Activated CD8-positive, alpha-beta T cell treated with anti-CD3 and anti-CD28 coated beads for 36 hours (primary cell): Measurements from ENCODE around the gene OR5H14. TPM values are rescaled to one million over a fixed set of nuclear protein-coding genes. Genes with fewer than 3 reads are reported as not detected.
"Not testable (repeated sequence)": the region's sequence is repeated elsewhere in the genome, so short reads cannot be mapped to it uniquely, and the experiment has no call there.

Experiments
- ATAC-seq: fragments of 200-7000 bp; cut with Tn5 transposase; one replicate; pipeline ENCODE4 v1.10.0; 2021; ENCODE audit warnings: mild to moderate bottlenecking, moderate library complexity
- CTCF ChIA-PET: fragments of 350-600 bp; sonication (Branson Sonifier 250); formaldehyde crosslinking; loops from one replicate; lab custom pipeline; 2021; ENCODE audit warnings: antibody characterized with exemption; lab: Charles Lee
- POLR2A ChIA-PET: fragments of 350-600 bp; sonication (Branson Sonifier 250); formaldehyde crosslinking; loops from one replicate; lab custom pipeline; 2021; ENCODE audit warnings: antibody characterized with exemption; lab: Charles Lee
- DNase-seq: peaks from one replicate; pipeline ENCODE4 v3.0.0-alpha.2; 2020
- H3K27ac Mint-ChIP-seq: one replicate; pipeline ENCODE4 v1.8.0; 2021; ENCODE audit warnings: mild to moderate bottlenecking, mixed read lengths
- H3K27me3 Mint-ChIP-seq: one replicate; pipeline ENCODE4 v1.8.0; 2021; ENCODE audit warnings: mixed read lengths
- H3K36me3 Mint-ChIP-seq: one replicate; pipeline ENCODE4 v1.8.0; 2021; ENCODE audit warnings: low read depth, mixed read lengths
- H3K4me1 Mint-ChIP-seq: one replicate; pipeline ENCODE4 v1.8.0; 2021; ENCODE audit warnings: low read depth, mixed read lengths
- H3K4me3 Mint-ChIP-seq: one replicate; pipeline ENCODE4 v1.8.0; 2021; ENCODE audit warnings: mild to moderate bottlenecking, moderate library complexity, mixed read lengths
- H3K9me3 Mint-ChIP-seq: one replicate; pipeline ENCODE4 v1.8.0; 2021; ENCODE audit warnings: mixed read lengths
- intact Hi-C: fragments of 100-400 bp; cut with micrococcal nuclease; formaldehyde crosslinking; loops from one replicate; pipeline ENCODE4 v1.10.0; 2022
- total RNA-seq, 2 experiments: library from RNA; stranded (reverse); gene quantifications; one replicate each; pipeline ENCODE4 v1.2.3, GENCODE V29; 2021
- TF ChIP-seq, protein P1 (sequence below): fragments of 200-600 bp; IDR thresholded peaks from one replicate; pipeline ENCODE4 v1.8.0; 2022; ENCODE audit warnings: antibody characterized with exemption, mild to moderate bottlenecking

The OR5H14 gene
- total RNA-seq, 2 experiments from 2014 or later: not detected

DNA sequence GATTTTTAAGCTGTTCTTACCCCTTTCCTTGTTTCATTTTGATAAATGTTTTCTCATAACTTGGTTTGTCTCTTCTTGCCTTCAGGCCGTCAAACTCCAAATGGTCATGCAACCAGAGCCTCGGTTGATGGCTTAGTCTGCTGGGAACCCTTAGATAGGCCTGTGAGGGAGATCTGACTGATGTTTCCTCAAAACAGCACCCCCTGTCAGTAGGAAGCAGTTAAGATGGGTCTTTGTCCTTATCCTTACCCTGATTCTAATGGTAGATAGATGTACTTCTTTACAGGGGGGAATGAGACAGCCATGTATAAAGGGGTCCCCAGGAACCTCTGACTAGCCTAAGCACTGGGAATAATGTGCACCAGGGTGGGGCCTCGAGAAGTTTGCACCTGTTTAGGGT is 33.0 kb upstream of the OR5H14 start:
- TF ChIP-seq, protein P1, sequence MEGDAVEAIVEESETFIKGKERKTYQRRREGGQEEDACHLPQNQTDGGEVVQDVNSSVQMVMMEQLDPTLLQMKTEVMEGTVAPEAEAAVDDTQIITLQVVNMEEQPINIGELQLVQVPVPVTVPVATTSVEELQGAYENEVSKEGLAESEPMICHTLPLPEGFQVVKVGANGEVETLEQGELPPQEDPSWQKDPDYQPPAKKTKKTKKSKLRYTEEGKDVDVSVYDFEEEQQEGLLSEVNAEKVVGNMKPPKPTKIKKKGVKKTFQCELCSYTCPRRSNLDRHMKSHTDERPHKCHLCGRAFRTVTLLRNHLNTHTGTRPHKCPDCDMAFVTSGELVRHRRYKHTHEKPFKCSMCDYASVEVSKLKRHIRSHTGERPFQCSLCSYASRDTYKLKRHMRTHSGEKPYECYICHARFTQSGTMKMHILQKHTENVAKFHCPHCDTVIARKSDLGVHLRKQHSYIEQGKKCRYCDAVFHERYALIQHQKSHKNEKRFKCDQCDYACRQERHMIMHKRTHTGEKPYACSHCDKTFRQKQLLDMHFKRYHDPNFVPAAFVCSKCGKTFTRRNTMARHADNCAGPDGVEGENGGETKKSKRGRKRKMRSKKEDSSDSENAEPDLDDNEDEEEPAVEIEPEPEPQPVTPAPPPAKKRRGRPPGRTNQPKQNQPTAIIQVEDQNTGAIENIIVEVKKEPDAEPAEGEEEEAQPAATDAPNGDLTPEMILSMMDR: no peak
- no peaks in the 10 kb centered on the region for H3K36me3 Mint-ChIP-seq
- CTCF ChIA-PET: no interaction called here
- peaks cover 4% of the 10 kb centered on the region for H3K27me3 Mint-ChIP-seq
- no peak overlapping the region for H3K27ac Mint-ChIP-seq
- POLR2A ChIA-PET: no interaction called here
- no peak overlapping the region for H3K4me3 Mint-ChIP-seq
- H3K9me3 Mint-ChIP-seq: peaks cover 3% of the 10 kb centered on the region
- ATAC-seq (no peak), DNase-seq (no peak)
- intact Hi-C loops: no loop called here
- H3K4me1 Mint-ChIP-seq: no peaks in the 10 kb centered on the region

DNA sequence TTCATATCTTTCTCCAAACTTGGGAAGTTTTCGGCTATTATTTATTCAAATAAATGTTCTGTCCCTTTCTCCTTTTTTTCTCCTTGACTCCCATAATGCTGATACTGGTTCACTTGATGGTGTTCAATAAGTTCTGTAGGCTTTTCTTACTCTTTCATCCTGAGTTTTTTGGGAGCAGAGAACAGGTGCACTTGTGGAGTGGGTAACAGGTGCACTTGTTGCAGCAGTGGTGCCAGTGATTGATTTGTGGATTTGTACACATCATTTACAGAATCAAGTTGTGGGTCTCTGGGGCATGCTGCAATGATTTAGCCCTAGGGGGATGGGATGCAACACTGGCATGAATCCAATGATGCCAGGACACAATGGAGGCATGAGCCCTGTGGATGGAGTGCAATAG is 31.6 kb upstream of the OR5H14 start:
- Mint-ChIP-seq H3K27me3 (peaks cover 4% of the 10 kb centered on the region), H3K36me3 (no peaks in the 10 kb centered on the region), H3K9me3 (peaks cover 3% of the 10 kb centered on the region), H3K4me3 (no peak overlapping the region), H3K27ac (no peak overlapping the region), H3K4me1 (no peaks in the 10 kb centered on the region)
- POLR2A ChIA-PET: no interaction called here
- ATAC-seq: no peak
- CTCF ChIA-PET: no interaction called here
- DNase-seq: no peak
- intact Hi-C loops: no loop called here
- TF ChIP-seq, protein P1: no peak

DNA sequence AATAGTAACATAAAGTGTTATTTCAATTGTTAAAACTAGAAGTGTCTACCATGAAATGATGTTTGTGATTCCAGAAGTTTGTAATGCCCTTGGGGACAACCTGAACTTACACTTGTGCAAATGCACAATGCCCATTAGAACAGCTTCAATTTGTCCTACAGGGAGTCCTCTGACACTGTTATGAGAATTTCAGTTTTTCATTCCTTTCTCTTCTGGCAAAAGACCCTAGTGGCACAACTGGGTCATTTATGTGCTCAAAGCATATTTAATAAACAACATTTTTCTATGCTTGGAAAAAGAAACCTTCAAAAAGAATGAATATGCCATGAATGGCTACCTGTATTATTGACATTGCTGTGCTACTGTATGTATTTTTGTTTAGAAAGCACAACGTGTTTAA is 16.9 kb upstream of the OR5H14 start, which contains the start of gene OR5H1:
TSS of gene OR5H1 (plus strand) at position 301 of the 400 bp plus-strand sequence. CDS start 1,977 bp downstream, outside the sequence.
- ChIA-PET CTCF (no interaction called here), POLR2A (no interaction called here)
- DNase-seq (no peak), ATAC-seq (no peak)
- intact Hi-C loops: no loop called here
- Mint-ChIP-seq H3K27me3 (peaks cover 2% of the 10 kb centered on the region), H3K4me3 (no peak within 1 kb of the TSS), H3K4me1 (no peaks in the 10 kb centered on the region), H3K27ac (no peak within 1 kb of the TSS), H3K36me3 (no peaks in the 10 kb centered on the region), H3K9me3 (no peaks in the 10 kb centered on the region)
- TF ChIP-seq, protein P1: no peak

DNA sequence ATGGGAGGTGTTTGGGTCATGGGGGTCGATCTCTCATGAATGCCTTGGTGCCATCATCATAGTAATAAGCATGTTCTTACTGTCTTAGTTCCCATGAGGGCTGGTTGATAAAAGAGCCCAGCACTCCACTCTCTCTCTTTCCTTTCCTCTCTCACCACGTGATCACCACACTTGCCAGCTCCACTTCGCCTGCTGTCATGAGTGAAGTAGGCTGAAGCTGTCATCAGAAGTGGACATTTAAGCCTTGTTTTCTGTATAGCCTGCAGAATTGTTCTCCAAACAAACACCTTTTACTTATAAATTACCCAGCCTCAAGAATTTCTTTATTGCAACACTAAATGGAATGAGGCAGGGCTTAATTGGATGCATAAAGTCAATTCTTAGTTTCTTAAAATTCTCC is 10.6 kb upstream of the OR5H14 start:
- DNase-seq: no peak
- H3K4me3 Mint-ChIP-seq: no peak overlapping the region
- no peak overlapping the region for H3K27ac Mint-ChIP-seq
- TF ChIP-seq, protein P1: no peak
- intact Hi-C loops: no loop called here
- no peaks in the 10 kb centered on the region for H3K36me3 Mint-ChIP-seq
- peaks cover 2% of the 10 kb centered on the region for H3K27me3 Mint-ChIP-seq
- ChIA-PET POLR2A (no interaction called here), CTCF (no interaction called here)
- ATAC-seq: no peak
- no peaks in the 10 kb centered on the region for H3K9me3 Mint-ChIP-seq
- H3K4me1 Mint-ChIP-seq: no peaks in the 10 kb centered on the region

DNA sequence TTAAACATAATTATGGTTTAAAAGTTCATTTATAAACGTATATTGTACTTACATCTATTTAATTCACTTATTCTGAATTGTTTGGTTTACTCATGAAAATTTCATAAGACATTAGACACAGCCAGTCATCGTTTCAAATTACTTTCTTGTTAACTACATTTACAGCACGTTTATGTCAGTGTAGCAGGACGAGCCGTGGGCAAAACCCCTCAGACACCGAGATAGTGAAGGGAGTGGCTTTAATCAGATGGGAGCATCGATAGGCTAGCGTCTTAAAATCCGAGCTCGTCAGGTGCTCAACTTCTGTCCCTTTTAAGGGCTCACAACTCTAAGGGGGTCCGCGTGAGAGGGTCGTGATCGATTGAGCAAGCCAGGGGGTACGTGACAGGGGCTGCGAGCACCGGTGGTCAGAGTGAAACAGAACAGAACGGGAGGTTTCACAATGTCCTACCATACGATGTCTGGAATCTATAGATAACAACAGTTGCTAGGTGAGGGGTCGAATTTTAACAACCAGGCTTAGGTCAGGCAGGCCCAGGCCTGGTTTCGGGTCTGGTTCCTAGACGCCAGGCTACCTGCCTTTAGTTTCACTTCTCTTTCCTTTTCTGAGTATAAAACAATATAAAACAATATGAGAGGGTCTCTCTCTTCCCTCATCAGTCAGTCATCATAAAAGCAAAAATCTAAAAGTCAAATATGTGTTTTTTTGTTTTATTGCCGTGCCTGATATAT is 9.3 kb upstream of the OR5H14 start:
- H3K4me1 Mint-ChIP-seq, H3K36me3 Mint-ChIP-seq, CTCF ChIA-PET, H3K27me3 Mint-ChIP-seq, intact Hi-C loops, H3K9me3 Mint-ChIP-seq, DNase-seq, ATAC-seq, POLR2A ChIA-PET, H3K4me3 Mint-ChIP-seq, H3K27ac Mint-ChIP-seq: not testable (repeated sequence)
